22Rv1 (cell line): Measurements from ENCODE around the gene STK25.

Source experiments
- ZFX ChIP-seq: fragments of 450-650 bp; IDR thresholded peaks from 2 replicates; pipeline ENCODE4 v1.6.1; 2017; ENCODE audit warnings: antibody characterized with exemption, borderline replicate concordance
- TF ChIP-seq, protein P1 (sequence below): fragments of 450-650 bp; IDR thresholded peaks from 2 replicates; pipeline ENCODE4 v1.5.1; 2017; ENCODE audit warnings: mild to moderate bottlenecking

DNA sequence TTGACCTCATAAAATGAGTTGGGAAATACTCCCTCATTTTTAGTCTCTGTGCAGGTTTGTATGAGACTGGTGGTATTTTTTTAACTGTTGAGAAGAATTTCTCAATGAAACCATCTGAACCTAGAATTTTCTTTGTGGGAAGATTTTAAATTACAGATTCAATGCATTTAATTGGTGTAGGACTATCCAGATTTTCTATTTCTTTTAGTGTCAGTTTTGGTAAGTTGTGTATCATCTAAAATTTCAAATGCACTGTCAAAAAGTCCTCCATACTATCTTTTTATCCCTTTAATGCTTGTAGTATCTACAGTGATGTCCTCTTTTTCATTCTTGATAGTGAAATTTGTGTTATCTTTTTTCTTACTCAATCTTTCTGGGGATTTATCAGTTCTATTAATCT is 48.4 kb upstream of the STK25 start:
- TF ChIP-seq, protein P1, sequence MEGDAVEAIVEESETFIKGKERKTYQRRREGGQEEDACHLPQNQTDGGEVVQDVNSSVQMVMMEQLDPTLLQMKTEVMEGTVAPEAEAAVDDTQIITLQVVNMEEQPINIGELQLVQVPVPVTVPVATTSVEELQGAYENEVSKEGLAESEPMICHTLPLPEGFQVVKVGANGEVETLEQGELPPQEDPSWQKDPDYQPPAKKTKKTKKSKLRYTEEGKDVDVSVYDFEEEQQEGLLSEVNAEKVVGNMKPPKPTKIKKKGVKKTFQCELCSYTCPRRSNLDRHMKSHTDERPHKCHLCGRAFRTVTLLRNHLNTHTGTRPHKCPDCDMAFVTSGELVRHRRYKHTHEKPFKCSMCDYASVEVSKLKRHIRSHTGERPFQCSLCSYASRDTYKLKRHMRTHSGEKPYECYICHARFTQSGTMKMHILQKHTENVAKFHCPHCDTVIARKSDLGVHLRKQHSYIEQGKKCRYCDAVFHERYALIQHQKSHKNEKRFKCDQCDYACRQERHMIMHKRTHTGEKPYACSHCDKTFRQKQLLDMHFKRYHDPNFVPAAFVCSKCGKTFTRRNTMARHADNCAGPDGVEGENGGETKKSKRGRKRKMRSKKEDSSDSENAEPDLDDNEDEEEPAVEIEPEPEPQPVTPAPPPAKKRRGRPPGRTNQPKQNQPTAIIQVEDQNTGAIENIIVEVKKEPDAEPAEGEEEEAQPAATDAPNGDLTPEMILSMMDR: no peak
- TF ChIP-seq ZFX: no peak
